ENCODE data around the gene PRTN3. TPM values are rescaled to one million over a fixed set of nuclear protein-coding genes. Genes with fewer than 3 reads are reported as not detected.

Gene PRTN3
- total RNA-seq, 1 donor, result not detected

DNA sequence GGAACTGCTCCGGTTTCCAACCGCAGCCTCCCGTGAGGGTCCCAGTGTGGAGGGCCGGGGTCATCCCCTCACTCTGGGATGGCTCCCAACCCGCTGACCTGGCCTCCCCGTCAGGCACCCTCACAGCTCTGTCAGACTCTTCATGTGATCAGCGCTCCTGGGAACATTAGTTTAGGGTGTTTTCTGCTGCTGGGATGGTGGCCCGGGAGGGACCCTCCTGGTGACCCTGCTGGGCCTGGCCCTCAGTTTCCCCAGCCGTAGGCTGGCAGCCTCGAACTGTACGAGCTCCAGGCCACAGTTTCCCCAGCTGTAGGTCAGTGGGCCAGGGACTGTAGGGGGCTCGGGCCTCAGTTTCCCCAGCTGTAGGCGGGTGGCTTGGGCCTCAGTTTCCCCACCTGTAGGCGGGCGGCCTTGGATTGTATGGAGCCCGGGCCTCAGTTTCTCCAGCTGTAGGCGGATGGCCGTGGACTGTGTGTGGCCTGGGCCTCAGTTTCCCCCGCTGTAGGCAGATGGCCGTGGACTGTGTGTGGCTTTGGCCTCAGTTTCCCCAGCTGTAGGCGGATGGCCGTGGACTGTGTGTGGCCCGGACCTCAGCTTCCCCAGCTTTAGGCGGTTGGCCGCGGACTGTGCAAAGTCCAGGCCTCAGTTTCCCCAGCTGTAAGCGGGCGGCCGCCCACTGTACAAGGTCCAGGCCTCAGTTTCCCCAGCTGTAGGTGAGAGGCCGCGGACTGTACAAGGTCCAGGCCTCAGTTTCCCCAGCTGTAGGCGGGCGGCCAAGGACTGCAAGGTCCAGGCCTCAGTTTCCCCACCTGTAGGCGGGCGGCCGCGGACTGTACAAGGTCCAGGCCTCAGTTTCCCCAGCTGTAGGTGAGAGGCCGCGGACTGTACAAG is 44.9 kb upstream of the PRTN3 start:
- TF ChIP-seq, protein P1, sequence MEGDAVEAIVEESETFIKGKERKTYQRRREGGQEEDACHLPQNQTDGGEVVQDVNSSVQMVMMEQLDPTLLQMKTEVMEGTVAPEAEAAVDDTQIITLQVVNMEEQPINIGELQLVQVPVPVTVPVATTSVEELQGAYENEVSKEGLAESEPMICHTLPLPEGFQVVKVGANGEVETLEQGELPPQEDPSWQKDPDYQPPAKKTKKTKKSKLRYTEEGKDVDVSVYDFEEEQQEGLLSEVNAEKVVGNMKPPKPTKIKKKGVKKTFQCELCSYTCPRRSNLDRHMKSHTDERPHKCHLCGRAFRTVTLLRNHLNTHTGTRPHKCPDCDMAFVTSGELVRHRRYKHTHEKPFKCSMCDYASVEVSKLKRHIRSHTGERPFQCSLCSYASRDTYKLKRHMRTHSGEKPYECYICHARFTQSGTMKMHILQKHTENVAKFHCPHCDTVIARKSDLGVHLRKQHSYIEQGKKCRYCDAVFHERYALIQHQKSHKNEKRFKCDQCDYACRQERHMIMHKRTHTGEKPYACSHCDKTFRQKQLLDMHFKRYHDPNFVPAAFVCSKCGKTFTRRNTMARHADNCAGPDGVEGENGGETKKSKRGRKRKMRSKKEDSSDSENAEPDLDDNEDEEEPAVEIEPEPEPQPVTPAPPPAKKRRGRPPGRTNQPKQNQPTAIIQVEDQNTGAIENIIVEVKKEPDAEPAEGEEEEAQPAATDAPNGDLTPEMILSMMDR (IDR thresholded peaks at IDR 0.05; ENCODE audit: insufficient read depth, low read length), result no peak
- peak overlapping the region; percentile 70 for H3K4me3 ChIP-seq (ENCODE audit: low read depth, low read length)
- DNase-seq (ENCODE audit: low read depth), result no peak

DNA sequence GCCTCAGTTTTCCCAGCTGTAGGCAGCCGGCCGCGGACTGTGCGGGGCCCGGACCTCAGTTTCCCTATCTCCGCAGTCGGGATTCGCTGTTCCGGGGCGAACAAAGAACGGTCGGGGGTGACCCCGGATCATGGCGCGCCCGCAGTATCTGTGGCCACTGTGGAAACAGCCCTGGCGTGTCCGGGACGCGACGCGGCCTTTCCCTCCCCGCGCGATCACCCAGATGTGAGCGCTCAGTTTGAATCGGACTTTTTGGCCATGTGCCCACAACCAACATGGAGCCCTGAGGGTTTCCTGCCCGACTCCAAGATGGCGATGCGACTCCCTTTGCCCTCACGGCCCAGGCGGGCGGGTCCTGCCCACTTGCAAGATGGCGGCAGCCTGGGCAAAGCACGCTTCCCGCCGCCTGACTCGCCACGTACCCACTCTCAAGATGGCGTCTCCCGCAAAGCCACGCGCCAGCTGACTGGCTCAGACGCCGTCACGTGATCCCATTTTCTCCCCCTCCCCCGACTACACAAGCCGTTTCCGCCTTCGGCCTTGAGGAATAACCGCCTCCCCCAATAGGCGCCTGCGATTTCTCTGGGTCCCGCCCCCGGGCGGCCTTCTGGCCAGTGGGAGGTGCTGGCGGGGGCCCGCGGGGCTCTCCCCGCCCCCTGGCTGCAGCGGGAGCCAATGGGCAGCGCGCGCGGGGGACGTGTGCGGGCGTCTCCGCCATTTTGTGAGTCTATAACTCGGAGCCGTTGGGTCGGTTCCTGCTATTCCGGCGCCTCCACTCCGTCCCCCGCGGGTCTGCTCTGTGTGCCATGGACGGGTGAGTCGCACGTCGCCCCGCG is 43.9 kb upstream of the PRTN3 start, which contains the start of gene PTBP1:
Gene PTBP1 (plus strand): TSS at position 761 of the 836 bp plus-strand sequence. CDS start 46 bp downstream, at position 807.
- DNase-seq (ENCODE audit: low read depth), result peak; percentile 100
- TF ChIP-seq, protein P1 (IDR thresholded peaks at IDR 0.05; ENCODE audit: insufficient read depth, low read length), result peak; percentile 2
- H3K4me3 ChIP-seq (ENCODE audit: low read depth, low read length), result peak within 1 kb of the TSS; percentile 83

DNA sequence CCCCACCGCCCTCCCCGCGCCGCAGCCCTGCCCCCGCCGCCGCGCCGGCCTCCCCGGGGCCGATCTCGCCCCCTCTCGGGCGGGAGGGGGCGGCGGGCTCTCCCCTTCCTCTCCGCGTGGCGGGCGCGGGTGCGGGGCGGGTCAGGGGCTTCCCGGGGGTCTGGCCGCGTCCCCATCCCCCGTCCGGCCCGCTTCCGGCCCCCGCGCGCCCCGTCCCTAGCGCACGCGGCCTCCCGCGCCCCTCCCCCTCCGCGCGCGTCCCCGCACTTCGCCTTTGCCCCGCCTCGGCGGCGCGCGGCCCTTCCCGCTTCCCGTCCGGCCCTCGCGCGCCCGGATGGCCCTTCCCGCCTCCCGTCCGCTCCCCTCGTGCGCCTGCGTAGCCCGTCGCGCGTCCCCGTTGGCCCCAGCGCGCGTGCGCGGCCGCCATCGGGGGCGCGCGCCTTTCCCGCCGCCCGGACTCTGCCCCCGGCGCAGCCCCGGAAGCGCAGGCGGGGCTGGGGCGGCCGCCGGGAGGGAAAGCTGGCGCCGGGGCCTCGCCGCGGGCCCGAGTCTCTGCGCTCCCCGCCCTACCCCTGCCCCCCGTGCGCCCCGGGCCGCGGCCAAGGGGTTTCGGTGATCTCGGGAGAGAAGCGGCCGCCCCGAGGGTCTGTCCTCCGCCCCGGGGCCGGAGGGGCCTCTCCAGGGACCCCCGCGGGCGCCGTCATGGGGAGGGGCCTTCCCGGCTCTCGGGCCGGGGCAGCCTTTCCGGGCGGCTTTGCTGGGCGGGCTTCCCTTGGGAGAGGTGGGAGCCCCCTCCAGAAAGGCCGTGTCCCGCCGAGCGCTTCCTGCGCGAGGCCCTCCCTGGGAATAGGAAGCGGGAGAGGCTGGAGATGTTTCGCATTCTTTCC is 43.0 kb upstream of the PRTN3 start:
- H3K4me3 ChIP-seq (ENCODE audit: low read depth, low read length), result peak overlapping the region; percentile 83
- peak; percentile 83 for DNase-seq (ENCODE audit: low read depth)
- TF ChIP-seq, protein P1 (IDR thresholded peaks at IDR 0.05; ENCODE audit: insufficient read depth, low read length), result no peak

DNA sequence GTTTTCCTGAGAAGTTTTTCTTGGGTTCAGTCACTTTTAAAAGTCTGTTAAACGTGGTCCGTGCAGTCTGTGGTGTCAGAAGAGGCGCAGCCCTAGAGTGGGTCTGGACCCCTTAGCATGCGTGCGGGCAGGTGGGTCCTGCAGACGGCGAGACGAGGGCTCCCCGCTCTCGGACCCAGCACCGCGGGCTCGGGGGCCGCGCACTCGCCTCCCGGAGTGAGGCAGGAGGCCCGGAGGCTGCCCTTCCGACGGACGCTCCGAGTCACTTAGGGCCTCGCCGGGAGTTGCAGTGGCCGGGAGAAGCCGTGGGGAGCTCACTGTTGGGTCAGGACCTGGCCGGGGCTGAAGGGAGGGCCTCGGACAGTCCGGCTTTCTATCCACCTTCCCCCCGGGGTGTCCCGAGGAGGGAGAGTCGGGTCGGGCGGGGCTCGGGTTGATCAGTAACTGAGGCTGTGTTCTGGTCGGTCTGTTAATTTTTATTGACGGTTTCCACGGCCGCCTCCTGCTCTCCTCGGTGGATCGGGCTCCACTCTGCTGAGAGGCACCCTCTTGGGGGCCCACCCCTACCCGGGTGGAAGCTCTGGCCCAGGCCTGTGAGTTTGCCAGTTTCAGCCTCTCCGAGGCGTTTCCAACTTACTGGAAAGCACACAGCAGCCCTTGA is 42.3 kb upstream of the PRTN3 start:
- TF ChIP-seq, protein P1 (IDR thresholded peaks at IDR 0.05; ENCODE audit: insufficient read depth, low read length), result no peak
- DNase-seq (ENCODE audit: low read depth), result peak; percentile 41
- peak overlapping the region; percentile 83 for H3K4me3 ChIP-seq (ENCODE audit: low read depth, low read length)

DNA sequence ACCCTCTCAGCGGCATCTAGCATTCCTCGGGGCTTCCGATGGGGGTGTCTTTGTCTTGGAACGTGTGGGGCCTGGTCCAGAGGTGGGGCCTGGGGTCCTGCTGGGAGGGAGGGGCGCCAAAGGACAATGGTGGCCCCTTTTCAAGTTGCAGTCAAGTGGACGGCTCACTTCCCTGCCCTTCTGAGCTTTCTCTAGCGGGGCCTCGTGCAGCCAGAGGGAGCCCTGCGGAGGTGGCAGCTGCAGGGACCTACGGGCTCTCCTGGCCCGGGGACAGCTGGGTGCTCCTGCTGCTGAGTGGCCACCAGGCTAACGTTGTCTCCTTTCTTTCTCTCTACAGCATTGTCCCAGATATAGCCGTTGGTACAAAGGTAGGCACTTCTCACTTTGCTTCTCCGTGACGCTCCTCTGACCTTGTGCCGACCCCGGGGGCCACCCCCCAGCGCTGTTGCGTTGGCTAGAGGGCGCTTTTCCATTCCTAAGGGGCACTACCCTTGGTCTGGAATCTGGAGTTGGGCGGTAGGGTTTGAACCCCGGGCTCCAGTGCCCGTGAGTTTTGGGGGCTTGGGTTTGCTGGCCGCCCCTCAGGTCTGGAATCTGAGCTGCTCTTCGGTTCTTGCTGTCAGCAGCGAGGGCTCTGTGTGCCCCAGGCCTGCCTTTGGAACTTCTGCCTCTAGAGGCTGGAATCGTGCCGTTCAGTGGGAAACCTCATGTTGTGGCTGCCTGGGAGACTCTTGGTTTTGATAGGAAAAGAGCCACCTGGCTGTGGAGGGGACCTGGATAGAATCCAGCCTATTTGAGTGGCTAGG is 41.5 kb upstream of the PRTN3 start:
- TF ChIP-seq, protein P1 (IDR thresholded peaks at IDR 0.05; ENCODE audit: insufficient read depth, low read length), result peak; percentile 43
- DNase-seq (ENCODE audit: low read depth), result peak; percentile 65
- peak overlapping the region; percentile 83 for H3K4me3 ChIP-seq (ENCODE audit: low read depth, low read length)

All from fibroblast of the aortic adventitia (primary cell).